Upper lobe of left lung (tissue), 4 donors: ENCODE results near the gene GOLGA3.

Experiments used
- POLR2A ChIP-seq, 4 donors: fragments of 450-650 bp; IDR thresholded peaks; one replicate each; pipeline ENCODE4 v1.5.1; 2016 to 2017; ENCODE audit warnings: antibody characterized with exemption in 4 of 4, mild to moderate bottlenecking in 2 of 4
- POLR2AphosphoS5 ChIP-seq, 2 donors: sonication (generic); formaldehyde crosslinking; IDR thresholded peaks; one replicate each; pipeline ENCODE4 v1.5.1; 2017; ENCODE audit warnings: antibody characterized with exemption in 2 of 2
- TF ChIP-seq, protein P1 (sequence below), 6 experiments: fragments of 450-650 bp in 4 of 6; fragments of 200-600 bp in 2 of 6; sonication (generic) in 2 of 6; IDR thresholded peaks; one replicate each; pipeline ENCODE4 v1.5.1; 2016 to 2019; ENCODE audit warnings: antibody characterized with exemption in 6 of 6

DNA sequence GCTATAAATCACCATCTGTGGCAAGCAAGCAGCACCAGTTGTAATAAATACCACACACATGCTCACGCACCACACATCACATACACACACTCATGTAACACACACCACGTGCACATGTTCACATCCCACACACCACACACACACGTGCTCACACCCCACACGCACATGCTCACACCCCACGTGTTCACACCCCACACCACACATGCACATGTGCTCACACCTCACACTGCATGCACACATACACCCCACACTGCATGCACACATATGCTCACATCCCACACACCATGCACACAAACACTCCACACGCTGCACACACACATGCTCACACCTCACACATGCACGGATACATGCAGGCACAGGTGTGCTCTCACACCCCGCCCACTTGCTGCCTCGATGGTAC, 44.1 kb downstream of the GOLGA3 start:
- no peak for TF ChIP-seq POLR2AphosphoS5 (IDR thresholded peaks at IDR 0.05)
- TF ChIP-seq, protein P1, sequence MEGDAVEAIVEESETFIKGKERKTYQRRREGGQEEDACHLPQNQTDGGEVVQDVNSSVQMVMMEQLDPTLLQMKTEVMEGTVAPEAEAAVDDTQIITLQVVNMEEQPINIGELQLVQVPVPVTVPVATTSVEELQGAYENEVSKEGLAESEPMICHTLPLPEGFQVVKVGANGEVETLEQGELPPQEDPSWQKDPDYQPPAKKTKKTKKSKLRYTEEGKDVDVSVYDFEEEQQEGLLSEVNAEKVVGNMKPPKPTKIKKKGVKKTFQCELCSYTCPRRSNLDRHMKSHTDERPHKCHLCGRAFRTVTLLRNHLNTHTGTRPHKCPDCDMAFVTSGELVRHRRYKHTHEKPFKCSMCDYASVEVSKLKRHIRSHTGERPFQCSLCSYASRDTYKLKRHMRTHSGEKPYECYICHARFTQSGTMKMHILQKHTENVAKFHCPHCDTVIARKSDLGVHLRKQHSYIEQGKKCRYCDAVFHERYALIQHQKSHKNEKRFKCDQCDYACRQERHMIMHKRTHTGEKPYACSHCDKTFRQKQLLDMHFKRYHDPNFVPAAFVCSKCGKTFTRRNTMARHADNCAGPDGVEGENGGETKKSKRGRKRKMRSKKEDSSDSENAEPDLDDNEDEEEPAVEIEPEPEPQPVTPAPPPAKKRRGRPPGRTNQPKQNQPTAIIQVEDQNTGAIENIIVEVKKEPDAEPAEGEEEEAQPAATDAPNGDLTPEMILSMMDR (IDR thresholded peaks at IDR 0.05) = no peak
- TF ChIP-seq POLR2A (IDR thresholded peaks at IDR 0.05) = no peak
